ENCODE data around the gene CYP2A7. TPM values are rescaled to one million over a fixed set of nuclear protein-coding genes. Genes with fewer than 3 reads are reported as not detected.
"Not testable (repeated sequence)": the region's sequence is repeated elsewhere in the genome, so short reads cannot be mapped to it uniquely, and the experiment has no call there.

The CYP2A7 gene, protein sequence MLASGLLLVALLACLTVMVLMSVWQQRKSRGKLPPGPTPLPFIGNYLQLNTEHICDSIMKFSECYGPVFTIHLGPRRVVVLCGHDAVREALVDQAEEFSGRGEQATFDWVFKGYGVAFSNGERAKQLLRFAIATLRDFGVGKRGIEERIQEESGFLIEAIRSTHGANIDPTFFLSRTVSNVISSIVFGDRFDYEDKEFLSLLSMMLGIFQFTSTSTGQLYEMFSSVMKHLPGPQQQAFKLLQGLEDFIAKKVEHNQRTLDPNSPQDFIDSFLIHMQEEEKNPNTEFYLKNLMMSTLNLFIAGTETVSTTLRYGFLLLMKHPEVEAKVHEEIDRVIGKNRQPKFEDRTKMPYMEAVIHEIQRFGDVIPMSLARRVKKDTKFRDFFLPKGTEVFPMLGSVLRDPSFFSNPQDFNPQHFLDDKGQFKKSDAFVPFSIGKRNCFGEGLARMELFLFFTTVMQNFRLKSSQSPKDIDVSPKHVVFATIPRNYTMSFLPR
- not detected for total RNA-seq
- long read RNA-seq = 0 reads

DNA sequence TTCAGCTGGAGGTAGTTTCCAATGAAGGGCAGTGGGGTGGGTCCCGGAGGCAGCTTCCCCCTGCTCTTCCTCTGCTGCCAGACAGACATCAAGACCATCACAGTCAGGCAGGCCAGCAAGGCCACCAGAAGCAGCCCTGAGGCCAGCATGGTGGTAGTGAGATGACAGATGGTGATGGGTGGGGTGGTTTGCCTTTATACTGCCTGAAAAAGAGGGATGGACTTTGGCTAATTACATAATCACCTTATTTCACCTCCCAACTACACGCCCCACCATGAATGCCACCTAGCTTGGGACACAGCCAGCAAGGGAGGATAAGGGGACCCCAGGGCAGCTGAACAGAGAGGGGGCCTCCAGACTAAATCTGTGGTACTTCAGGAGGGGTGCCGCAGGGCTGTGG, at the start of gene CYP2A7:
TSS of gene CYP2A7 (minus strand) at position 170 of the 400 bp plus-strand sequence. CDS start at position 149, 21 bp downstream.
- intact Hi-C loops (cut with DNase I, micrococcal nuclease) = not testable (repeated sequence)
- ATAC-seq = peak; percentile 76
- DNase-seq = peak in 1 of 2 donors; percentile 6

DNA sequence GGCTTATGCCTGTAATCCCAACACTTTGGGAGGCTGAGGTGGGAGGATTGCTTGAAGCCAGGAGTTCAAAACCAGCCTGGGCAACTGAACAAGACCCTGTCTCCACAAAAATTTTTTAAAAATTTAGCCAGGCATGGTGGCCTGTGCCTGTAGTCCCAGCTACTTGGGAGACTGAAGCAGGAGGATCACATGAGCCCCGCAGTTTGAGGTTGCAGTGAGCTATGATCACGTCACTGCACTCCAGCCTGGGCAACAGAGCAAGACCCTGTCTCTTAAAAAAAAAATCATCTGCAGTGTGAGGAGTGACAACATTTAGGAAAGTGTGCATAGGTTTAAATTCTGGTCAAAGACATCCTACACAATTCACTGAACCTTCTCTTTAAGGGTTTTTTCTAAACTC, 48.8 kb upstream of the CYP2A7 start:
- ATAC-seq; DNase-seq; intact Hi-C loops (cut with DNase I, micrococcal nuclease): not testable (repeated sequence)

DNA sequence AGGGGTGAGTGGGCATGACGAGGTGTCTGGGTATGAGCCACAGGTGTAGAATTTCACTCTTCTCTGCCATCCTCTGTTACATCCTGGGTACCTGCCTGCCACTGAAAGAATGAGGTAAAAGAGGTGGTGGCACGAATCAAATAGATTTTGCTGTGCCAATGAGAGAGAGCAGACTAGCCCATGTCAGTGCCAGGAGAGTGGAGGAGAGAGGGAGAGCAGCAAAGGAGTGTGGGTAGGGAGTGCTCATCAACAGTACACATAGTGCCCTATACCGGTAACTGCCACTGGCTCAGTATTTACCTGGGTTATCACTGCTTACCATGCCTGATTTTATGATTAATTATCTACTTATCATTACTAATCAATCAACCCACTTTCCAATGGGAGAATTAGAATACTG, 47.9 kb upstream of the CYP2A7 start:
- DNase-seq; intact Hi-C loops (cut with DNase I, micrococcal nuclease); ATAC-seq: not testable (repeated sequence)

DNA sequence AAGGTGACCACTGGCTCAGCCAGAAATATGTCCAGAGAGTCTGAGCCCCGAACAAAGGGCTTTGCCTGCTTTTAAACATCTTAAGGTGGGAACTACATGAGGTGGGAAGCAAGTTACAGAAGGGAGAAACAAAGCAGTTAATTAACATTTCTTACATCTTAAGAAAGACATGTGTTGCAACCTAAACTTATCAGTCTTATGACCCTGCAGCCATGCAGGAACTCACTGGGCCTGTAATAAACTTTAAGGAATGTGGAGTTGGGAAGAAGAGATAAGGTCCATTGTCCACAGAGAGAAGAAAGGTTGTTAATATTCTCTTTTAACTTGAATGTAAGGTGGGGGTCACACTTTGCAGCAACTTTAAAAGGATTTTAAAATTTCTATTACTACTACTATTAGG, 46.8 kb upstream of the CYP2A7 start:
- intact Hi-C loops (cut with DNase I, micrococcal nuclease) = no loop called here
- ATAC-seq (no peak), DNase-seq (no peak)

DNA sequence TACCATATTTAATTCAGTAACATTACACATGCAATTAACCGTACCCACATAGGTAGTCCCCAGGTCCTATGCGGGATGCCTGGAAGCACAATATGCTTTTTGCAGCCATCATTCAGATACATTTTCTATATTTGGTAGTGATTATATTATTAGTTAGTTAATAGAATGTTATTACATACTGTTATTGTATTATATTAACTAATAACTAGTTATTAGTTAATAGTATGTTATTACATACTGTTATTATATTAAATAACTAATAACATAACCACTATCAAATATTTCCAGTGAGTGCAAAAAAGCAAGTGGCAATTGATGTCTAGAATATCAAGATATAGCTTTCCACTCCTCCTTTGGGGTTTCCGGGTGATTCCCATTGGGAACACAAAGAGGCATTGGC, 45.5 kb upstream of the CYP2A7 start:
- intact Hi-C loops (cut with DNase I, micrococcal nuclease) = no loop called here
- DNase-seq = no peak
- no peak for ATAC-seq

DNA sequence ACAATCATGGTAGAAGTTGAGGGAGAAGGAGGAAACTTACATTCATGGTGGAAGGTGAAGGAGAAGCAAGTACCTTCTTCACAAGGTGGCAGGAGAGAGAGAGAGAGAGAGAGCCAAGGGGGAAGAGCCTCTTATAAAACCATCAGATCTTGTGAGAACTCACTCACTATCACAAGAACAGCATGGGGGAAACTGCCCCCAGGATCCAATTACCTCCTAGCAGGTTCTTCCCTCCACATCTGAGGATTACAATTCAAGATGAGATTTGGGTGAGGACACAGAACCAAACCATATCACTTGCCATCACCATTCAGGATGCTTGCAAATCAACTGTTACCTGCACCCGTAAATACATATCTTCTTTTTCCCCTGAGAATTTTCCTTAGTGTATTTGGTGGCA, 44.2 kb upstream of the CYP2A7 start:
- DNase-seq; intact Hi-C loops (cut with DNase I, micrococcal nuclease); ATAC-seq: not testable (repeated sequence)

DNA sequence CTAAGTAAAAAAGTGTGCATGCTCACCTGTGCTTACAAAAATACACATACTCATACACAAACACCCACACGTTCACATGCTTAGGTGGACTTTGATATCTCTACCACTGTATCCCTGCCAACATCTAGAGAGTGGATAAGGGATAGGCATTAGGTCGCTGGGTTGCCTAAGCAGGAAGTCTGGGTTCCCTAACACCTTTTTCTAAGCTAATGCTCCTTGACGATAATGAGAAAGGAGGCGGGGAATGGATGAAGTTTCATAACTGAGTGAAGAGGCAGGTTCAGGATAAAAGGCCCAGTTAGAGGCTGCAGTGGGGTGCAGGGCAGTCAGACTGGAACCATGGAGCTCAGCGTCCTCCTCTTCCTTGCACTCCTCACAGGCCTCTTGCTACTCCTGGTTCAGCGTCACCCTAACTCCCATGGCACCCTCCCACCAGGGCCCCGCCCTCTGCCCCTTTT, 41.9 kb upstream of the CYP2A7 start:
- DNase-seq (peak in 1 of 2 donors; percentile 7), ATAC-seq (peak; percentile 59)
- intact Hi-C loops (cut with DNase I, micrococcal nuclease) = no loop called here

DNA sequence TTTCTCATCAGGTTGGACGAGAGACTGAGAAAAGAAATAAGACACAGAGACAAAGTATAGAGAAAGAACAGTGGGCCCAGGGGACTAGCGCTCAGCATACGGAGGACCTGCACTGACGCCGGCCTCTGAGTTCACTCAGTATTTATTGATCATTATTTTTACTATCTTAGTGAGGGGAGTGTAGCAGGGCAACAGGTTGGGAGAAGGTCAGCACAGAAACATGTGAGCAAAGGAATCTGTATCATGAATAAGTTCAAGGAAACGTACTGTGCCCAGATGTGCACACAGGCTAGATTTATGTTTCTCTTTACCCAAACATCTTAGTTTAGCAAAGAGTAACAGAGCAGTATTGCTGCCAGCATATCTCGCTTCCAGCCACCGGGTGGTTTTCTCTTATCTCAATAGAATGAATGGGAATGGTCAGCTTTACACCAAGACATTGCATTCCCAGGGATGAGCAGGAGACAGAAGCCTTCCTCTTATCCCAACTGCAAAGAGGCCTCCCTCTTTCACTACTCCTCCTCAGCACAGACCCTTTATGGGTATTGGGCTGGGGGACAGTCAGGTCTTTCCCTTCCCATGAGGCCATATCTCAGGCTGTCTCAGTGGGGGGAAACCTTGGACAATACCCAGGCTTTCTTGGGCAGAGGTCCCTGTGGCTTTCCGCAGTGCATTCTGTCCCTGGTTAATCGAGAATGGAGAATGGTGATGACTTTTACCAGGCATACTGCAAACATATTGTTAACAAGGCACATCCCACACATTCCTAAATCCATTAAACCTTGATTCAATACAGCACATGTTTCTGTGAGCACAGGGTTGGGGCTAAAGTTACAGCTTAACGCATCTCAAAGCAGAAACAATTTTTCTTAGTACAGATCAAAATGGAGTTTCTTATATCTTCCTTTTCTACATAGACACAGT, 40.5 kb upstream of the CYP2A7 start:
- ATAC-seq; DNase-seq; intact Hi-C loops (cut with DNase I, micrococcal nuclease): not testable (repeated sequence)

DNA sequence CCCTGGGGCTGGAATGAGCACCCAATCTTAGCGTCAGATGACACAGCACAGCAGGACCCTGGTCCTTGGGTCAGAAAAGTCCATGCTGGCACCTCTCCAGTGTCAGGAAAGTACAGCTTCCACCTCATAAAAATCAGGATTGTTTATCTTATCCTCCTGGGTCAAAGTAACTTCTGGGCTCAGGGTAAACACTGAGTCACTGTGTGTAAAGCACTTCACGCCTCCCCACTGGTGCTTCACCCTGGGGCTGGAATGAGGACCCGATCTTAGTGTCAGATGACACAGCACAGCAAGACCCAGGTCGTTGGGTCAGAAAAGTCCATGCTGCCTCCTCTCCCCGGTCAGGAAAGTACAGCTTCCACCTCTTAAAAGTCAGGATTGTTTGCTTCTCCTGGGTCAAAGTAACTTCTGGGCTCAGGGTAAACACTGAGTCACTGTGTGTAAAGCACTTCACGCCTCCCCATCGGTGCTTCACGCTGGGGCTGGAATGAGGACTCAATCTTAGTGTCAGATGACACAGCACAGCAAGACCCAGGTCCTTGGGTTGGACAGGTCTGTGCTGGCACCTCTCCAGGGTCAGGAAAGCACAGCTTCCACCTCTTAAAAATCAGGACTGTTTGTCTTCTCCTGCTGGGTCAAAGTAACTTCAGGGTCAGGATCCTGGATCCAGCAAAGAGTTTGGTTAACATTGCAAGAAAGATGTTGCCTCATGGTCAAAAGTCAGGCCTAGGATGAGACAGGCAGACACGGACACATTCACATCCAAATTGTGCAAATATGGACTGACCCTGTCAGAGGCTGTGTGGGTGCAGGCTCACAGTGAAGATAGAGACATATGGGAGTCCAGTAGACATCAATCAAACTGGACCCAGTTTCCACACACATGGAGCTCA, 39.2 kb upstream of the CYP2A7 start:
- intact Hi-C loops (cut with DNase I, micrococcal nuclease) = no loop called here
- peak; percentile 84 for ATAC-seq

DNA sequence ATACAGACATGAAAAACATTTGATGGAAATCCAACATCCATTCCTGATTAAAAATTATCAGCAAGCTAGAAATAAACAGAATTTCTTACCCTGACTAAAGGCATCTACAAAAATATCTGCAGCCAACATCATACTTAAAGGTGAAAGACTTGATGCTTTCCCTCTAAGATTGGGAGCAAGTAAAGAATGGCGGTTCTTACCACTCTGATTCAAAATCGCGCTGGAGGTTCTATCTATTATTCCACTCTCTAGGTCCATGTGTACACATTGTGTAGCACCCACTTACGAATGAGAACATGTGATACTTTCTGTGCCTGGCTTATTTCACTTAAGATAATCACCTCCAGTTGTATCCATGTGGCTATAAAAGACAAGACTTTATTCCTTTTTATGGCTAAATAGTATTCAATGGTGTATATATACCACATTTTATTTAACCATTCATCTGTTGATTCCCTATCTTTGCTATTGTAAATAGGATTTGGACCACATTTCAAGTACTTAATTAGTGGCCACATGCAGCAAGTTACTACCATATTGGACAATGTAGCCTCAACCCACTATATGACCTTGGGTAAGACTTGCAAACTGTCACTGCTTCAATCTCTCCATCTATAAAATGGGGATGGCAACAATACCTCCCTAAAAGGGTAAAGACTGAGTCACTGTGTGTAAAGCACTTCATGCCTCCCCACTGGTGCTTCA, 38.4 kb upstream of the CYP2A7 start:
- DNase-seq (no peak), ATAC-seq (peak; percentile 17)
- intact Hi-C loops (cut with DNase I, micrococcal nuclease) = no loop called here

More for the DNA sequence above, 39.2 kb upstream of the CYP2A7 start:
- DNase-seq = peak; percentile 75 to 88

DNA sequence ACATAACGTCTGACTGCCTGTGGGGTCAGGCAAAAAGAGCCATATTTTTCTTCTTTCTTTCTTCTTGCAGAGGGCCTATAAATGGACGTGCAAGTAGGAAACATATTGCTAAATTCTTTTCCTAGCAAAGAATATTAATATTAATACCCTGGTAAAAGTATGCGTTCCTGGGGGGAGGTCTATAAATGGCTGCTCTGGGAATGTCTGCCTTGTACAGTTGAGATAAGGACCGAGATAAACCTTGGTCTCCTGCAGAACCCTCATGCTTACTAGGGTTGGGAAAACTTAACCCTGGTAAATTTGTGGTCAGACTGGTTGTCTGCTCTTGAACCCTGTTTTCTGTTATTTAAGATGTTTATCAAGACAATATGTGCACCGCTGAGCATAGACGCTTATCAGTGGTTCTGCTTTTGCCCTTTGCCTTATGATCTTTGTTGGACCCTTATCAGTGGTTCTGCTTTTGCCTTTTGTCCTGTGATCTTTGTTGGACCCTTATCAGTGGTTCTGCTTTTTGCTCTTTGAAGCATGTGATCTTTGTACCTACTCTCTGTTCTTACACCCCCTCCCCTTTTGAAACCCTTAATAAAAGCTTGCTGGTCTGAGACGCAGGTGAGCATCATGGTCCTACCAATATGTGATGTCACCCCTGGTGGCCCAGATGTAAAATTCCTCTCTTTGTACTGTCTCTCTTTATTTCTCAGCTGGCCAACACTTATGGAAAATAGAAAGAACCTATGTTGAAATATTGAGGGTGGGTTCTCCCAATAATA, 37.7 kb upstream of the CYP2A7 start:
- intact Hi-C loops (cut with DNase I, micrococcal nuclease); DNase-seq; ATAC-seq: not testable (repeated sequence)

DNA sequence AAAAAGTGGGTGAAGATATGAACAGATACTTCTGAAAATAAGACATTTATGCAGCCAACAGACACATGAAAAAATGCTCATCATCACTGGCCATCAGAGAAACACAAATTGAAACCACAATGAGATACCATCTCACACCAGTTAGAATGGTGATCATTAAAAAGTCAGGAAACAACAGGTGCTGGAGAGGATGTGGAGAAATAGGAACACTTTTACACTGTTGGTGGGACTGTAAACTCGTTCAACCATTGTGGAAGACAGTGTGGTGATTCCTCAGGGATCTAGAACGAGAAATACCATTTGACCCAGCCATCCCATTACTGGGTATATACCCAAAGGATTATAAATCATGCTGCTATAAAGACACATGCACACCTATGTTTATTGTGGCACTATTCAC, 36.3 kb upstream of the CYP2A7 start:
- ATAC-seq; intact Hi-C loops (cut with DNase I, micrococcal nuclease); DNase-seq: not testable (repeated sequence)

DNA sequence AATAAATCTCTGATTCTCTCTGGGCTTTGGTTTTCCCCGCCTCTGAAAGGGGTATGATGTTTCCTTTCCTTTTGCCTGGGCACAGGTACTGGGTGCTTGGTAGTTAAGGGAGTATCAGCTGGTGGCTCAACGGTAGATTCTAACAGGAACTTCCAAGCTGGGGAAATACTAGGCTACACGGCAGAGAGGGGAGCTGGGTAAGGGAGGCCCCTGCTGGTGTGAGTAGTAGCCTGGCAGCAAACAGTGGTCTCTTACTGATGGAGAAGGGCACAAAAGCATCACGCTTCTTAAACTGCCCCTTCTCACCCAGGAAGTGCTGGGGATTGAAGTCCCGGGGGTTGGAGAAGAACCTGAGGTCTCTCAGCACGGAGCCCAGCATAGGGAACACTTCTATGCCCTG, 26.9 kb upstream of the CYP2A7 start:
- no peak for DNase-seq
- intact Hi-C loops (cut with DNase I, micrococcal nuclease) = no loop called here
- no peak for ATAC-seq

DNA sequence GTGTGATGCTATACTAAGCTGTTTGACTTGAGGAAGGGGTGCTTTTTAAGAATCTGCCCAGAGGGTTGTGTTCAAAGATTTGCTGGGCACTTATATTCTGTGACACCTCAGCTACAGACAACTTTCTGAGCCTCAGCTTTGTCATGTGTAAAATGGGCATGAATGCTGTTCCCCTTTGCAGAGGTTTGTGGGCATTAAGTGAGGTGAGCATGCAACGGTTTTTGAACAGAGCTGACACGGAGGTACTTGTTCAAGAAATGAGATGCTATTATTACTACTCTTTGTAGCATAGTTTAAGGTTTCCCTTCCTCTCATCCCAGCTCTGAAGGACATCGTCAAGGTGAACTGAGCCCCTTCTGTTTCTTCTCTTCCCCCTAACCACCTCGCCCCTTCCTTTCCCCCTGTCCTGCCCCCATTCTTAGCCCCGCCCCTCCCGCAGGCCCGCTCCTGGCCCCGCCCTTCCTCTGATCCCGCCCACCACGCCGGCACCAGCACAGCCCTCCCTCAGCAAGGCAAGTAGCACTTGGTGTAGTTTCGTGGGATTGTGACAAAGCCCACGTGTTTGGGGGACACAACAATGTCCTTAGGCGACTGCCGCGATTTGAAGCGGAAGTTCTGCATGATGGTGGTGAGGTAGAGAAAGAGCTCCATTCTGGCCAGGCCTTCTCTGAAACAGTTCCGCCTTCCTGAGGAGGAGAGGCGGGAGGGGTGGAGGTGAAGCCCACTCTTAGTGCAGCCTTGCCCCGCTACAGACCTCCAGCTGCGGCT, 26.1 kb upstream of the CYP2A7 start:
- DNase-seq = no peak
- intact Hi-C loops (cut with DNase I, micrococcal nuclease) = no loop called here
- ATAC-seq = no peak

DNA sequence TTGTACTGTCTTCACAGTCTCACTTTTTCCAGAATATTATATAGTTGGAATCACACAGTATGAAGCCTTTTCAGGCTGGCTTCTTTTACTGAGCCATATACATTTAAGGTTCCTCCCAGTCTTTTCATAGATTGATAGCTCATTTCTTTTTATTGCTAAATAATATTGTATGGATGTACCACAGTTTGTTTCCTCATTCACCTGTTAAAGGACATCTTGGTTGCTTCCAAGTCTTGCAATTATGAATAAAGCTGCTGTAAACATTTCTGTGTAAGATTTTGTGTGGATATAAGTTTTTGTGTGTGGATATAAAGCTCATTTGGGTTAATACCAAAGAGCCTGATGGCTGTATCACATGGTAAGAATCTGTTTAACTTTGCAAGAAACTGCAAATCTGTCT, 24.5 kb upstream of the CYP2A7 start:
- ATAC-seq = peak; percentile 31
- intact Hi-C loops (cut with DNase I, micrococcal nuclease) = no loop called here
- DNase-seq = no peak

DNA sequence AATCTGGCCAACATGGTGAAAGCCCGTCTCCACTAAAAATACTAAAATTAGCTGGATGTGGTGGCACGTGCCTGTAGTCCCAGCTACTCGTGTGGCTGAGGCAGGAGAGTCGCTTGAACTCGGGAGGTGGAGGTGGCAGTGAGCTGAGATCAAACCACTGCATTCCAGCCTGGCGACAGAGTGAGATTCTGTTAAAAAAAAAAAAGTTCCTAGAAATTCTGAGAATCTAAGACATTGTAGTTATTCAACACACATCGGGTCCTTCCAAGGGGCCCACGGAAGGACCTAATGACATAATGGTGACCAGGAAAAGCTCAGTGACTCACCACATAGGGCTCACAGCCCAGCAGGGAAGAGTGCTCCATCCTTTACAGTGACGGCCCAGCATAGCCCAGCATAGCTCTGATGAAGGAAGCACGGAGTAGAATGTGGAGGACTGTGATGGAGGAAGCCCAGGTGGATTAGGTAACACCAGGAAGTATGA, 22.7 kb upstream of the CYP2A7 start:
- ATAC-seq; DNase-seq; intact Hi-C loops (cut with DNase I, micrococcal nuclease): not testable (repeated sequence)

Measured in left colon (tissue), 2 donors.